ENCODE measurements around the gene CEP170B. TPM values are rescaled to one million over a fixed set of nuclear protein-coding genes. Genes with fewer than 3 reads are reported as not detected.

The CEP170B gene
- total and polyA plus RNA-seq, 9 of the 15 experiments (the other 6 are each of a cell fraction or from before 2014, with no cell fraction given): 0.01 to 10.2 (median 2.2) TPM

- ATAC-seq: no peak
- BruUV-seq (replicated peaks): no TSS peak
- POLR2A ChIA-PET: no interaction called here
- no peak overlapping the region for H3K4me3 ChIP-seq
- H2AFZ ChIP-seq (ENCODE audit: low read depth, low read length): no peak overlapping the region
- H3K9me1 ChIP-seq (ENCODE audit: control insufficient read depth, insufficient read depth, low read length): no peaks in the 10 kb centered on the region
- in situ Hi-C loops (cut with MboI) (no loop called here), intact Hi-C loops (cut with micrococcal nuclease) (no loop called here)
- H3K27ac ChIP-seq (ENCODE audit: extremely low read depth, low read depth, low read length): no peak overlapping the region
- WGBS (ENCODE audit: insufficient coverage, low coverage, missing lambda C conversion rate): 83% methylated on average over 10 of the region's 38 CpGs
- peaks cover 0 to 51% of the 10 kb centered on the region in 2 experiments; a peak in 2 of 5 replicates for H3K4me1 ChIP-seq (replicated peaks in 1 of 2; ENCODE audit: control insufficient read depth in 2 of 2, insufficient read depth in 2 of 2, low read length in 2 of 2)
- H3K36me3 ChIP-seq (ENCODE audit: control insufficient read depth, insufficient read depth, low read length): peaks cover 5% of the 10 kb centered on the region; the same call in 2 of the 3 replicates
- H3K9ac ChIP-seq (ENCODE audit: insufficient read depth in 1 of 2, low read depth in 2 of 2, low read length in 2 of 2): no peak overlapping the region
- no peak for FAIRE-seq
- no peaks in the 10 kb centered on the region for H3K79me2 ChIP-seq (ENCODE audit: control insufficient read depth, insufficient read depth, low read length)
- no peaks in the 10 kb centered on the region for H4K20me1 ChIP-seq (replicated peaks; ENCODE audit: control insufficient read depth, insufficient read depth, low read length)
- no peaks in the 10 kb centered on the region for H3K9me3 ChIP-seq (replicated peaks; ENCODE audit: control insufficient read depth, insufficient read depth, low read depth, low read length)
- H3K27me3 ChIP-seq (ENCODE audit: control insufficient read depth in 2 of 2, insufficient read depth in 2 of 2, low read length in 2 of 2): no peaks in the 10 kb centered on the region
- CTCF ChIA-PET (ENCODE audit: low intra/inter-chr PET ratio): no interaction called here
- DNase-seq (ENCODE audit: extremely low read depth in 1 of 4, low spot score in 3 of 4): no peak
- H3K4me2 ChIP-seq (ENCODE audit: insufficient read depth, low read length): no peak overlapping the region
- no peak for TF ChIP-seq MCM5 (IDR thresholded peaks at IDR 0.05; ENCODE audit: low read depth)
- peak; percentile 30; the same call in 1 of the 2 replicates for TF ChIP-seq POLR2G (IDR thresholded peaks at IDR 0.05; ENCODE audit: low read depth, low read length)
- TF ChIP-seq, protein P1, sequence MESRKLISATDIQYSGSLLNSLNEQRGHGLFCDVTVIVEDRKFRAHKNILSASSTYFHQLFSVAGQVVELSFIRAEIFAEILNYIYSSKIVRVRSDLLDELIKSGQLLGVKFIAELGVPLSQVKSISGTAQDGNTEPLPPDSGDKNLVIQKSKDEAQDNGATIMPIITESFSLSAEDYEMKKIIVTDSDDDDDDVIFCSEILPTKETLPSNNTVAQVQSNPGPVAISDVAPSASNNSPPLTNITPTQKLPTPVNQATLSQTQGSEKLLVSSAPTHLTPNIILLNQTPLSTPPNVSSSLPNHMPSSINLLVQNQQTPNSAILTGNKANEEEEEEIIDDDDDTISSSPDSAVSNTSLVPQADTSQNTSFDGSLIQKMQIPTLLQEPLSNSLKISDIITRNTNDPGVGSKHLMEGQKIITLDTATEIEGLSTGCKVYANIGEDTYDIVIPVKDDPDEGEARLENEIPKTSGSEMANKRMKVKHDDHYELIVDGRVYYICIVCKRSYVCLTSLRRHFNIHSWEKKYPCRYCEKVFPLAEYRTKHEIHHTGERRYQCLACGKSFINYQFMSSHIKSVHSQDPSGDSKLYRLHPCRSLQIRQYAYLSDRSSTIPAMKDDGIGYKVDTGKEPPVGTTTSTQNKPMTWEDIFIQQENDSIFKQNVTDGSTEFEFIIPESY (CRISPR knock-in tag; IDR thresholded peaks at IDR 0.05): peak; percentile 53; the same call in 1 of the 2 replicates
Measured at GRCh38 chr14:104885031-104885972, 20.2 kb downstream of the CEP170B start.

All from K562 (cell line).